SK-N-DZ (cell line): ENCODE measurements around the gene SINHCAF.
A peak's percentile ranks its signal among the peaks of the same experiment; 100 is the strongest.
"Not testable (repeated sequence)": the region's sequence is repeated elsewhere in the genome, so short reads cannot be mapped to it uniquely, and the experiment has no call there.

Source experiments
- DNase-seq: peaks from one replicate; pipeline ENCODE4 v3.0.0-alpha.2; 2015; ENCODE audit warnings: low spot score

Gene SINHCAF

DNA sequence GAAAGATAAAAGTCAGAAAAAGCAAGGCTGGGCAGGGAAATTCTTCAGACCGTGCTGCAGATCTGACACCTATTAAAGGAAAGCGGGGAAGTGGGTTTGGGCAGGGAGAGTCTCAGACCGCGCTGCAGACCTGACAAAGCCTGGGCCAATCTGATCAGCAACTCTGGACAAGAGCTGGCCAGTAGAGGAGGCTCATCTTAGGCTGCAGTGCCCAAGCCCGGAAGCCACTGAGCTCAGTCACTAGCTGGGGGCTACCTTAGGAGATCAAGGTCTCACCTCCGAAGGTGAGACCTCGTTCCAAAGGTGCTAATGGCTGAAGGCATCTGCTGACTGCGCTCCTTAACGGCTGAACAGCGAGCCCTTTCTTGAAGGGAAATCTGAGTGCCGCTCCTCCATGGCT, 60.2 kb downstream of the SINHCAF start:
- DNase-seq, result no peak

DNA sequence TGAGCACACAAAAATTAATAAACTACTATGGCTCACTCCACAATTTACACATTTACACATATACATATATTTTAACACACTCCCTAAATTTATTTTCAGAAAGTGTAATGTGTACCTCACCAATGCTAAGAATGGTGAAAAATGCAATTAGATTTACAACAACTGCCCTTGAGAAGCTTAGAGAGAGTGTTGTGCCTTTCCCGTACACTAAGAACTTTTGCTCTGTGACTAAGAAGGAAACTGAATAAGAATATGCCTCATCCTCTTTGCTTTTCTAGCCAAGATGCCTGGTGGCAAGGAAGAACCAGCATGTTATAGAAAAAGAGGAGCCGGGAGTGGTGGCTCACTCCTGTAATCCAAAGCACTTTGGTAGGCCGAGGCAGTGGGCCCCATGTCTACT, 62.3 kb downstream of the SINHCAF start:
- no peak for DNase-seq

DNA sequence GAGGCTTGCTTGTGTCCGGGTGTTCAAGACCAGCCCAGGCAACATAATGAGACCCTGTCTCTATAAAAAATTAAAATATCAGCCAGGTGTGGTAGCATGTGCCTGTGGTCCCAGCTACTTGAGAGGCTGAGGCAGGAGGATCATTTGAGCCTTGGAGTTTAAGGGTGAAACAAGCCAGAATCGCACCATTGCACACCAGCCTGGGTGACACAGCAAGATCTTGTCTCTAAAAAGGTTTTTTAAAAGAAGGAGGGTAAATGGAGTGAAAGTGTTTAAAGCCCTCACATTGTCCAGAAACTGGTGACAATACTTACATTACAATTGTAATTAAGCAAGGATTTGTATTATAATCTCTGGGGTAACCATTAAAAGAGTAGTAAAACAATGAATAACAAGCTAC, 64.2 kb downstream of the SINHCAF start:
- DNase-seq, result no peak

DNA sequence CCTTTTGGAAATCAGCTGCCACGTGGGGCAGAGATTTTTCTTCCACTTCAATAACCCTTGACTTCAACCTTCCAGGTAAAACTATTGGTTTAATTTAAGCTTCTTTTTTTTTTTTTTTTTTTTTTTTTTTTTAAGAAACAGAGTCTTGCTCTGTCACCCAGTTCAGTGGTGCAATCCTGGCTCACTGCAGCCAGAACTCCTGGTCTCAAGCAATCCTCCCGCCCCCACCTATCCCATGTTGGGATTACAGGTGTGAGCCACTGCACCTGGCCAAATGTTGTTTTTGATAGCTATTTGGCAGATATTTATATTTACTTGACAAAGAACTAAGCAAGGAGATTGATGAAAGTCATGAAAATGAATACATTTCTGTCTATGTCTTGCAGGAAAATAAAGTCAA, 65.1 kb downstream of the SINHCAF start:
- DNase-seq, result no peak

DNA sequence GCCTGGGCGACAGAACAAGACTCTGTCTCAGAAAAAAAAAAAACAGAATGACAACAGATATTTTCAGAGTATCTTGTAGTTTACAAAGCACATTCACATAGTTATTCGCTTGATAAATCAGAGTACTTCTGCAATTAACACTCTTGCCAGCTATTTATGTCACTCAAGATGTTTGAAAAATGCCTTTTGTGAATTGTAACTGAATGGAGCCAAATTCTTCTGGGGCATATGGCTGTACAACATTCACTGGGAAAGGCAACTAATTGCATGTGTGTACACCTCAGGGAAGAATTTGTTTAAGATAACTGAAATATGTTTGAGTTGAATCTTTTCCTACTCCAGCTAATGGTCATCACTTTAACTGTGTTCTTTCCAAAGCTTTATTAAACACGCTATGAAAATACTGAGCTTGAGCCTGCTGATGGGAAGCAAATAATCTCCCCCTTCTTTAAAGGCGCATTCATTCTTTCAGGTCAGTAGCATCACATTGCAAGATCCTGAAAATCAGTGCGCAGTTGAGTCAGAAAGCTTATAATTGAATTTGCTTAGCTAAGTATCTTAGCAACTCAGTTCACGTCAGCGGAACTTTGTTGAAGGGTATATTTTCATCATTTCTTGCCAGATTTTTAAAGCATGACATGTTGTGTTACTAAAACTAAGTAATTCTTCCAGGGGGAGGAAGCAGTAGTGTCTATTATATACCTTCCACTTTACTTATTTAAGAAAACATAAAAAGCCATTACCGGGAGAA, 66.6 kb downstream of the SINHCAF start:
- DNase-seq, result no peak

DNA sequence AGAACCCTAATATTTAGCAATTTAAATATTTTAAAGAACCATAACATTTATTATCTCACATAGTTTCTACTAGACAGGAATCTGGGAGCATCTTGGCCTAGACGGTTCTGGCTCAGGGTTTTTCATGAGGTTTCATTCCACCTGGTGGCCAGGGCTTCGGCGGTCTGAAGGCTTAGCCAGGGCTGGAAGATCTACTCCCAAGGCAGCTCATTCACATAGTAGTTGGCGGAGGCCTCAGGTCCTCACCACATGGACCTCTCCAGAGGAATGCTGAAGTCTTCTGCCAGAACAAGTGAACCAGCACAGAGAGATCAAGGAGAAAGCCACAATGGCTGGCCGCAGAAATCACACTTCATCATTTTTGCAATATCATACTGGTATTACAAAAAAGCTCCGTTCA, 68.2 kb downstream of the SINHCAF start:
- no peak for DNase-seq

DNA sequence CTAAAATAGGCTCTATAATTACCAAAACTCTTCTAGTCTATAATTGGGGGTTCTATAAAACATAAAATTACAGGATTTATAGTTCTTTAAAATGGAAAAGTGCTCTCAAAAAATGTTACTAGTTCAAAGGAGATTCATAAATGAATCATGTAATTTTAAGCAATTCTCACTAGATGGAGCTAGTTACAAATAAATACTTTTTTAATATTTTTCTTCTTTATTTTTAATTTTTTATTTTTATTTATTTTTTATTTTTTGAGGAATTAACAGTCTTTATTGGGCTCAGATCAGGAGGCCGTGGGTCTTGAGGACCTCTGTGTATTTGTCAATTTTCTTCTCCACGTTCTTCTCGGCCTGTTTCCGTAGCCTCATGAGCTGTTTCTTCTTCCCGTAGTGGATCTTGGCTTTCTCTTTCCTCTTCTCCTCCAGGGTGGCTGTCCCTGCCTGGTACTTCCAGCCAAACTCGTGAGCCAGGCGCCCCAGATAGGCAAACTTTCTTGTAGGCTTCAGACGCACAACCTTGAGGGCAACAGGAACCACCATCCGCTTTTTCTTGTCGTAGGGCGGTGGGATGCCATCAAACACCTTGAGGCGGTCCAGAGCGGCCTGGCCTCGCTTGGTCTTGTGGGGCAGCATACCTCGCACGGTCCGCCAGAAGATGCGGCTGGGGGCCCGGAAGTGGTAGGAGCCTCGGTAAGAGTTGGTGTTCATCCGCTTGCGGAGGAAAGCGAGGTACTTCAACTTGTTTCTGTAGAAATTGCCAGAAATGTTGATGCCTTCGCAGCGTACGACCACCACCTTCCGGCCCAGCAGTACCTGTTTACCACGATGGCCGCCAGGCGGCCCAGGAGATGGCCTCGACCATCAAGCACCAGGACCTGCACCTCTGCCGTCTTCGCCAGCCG, 74.0 kb downstream of the SINHCAF start:
- not testable (repeated sequence) for DNase-seq

DNA sequence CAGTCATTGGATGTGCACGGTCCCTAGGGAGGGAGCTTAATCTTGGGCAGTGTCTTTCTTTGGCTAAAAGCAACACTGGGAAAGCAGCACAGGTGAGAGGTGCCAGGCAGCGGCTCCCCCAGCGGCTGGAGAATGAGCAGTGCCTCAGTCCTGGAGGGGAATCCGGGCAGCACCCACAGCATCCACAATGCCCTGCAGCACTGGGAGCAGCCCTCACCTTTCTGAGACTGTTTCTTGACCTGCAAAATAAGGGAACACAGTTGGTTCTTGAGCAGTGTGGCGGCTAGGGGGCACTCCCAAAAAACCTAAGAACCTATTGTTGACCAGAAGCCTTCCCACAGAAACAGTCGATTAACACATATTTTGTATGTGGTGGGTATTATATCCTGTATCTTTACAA, 75.8 kb downstream of the SINHCAF start:
- no peak for DNase-seq

DNA sequence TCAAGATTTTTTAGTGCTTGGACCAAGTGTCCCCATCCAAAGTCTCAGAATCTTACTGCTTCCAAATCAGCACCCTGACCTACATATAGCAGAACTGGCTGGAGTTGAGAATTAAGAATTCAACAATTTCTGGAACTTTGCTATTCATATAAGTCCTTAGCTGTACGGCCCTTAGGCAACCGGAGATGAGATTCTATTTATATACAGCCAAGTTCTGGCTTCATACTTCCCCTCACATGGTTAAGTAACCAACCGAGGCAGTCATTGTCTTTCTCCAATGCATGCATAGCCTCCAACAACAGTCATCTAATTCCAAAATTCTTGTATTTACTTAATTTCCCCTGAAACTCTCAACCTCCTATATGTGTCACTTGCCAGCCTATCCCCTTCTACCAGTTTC, 76.6 kb downstream of the SINHCAF start:
- DNase-seq, result no peak

DNA sequence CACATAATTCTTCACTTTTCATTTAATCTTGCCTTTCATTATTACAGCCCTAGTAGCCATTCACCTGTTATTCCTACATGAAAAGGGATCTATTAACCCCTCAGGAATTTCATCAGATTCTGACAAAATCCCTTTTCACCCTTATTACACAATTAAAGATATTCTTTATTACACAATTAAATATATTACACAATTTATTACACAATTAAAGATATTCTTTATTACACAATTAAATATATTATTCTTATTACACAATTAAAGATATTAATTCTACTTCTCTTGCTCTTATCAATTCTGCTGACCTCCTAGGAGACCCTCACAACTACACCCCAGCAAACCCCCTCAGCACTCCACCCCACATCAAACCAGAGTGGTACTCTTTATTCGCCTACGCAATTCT, 77.1 kb downstream of the SINHCAF start:
- DNase-seq, result no peak

DNA sequence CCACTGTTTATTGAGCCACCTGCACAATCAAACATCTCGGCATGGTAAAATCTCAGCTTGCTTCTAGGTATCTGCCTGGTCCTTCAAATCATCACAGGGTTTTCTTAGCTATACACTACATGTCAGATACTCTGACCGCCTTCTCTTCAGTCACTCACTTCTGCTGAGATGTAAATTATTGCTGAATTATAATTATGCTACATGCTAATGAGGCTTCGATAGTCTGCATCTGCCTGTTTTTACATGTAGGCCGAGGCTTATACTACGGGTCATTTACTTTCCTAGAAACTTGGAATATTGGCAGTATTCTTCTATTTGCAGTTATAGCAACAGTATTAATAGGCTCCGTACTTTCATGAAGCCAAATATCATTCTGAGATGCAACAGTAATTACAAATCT, 77.6 kb downstream of the SINHCAF start:
- DNase-seq, result no peak

DNA sequence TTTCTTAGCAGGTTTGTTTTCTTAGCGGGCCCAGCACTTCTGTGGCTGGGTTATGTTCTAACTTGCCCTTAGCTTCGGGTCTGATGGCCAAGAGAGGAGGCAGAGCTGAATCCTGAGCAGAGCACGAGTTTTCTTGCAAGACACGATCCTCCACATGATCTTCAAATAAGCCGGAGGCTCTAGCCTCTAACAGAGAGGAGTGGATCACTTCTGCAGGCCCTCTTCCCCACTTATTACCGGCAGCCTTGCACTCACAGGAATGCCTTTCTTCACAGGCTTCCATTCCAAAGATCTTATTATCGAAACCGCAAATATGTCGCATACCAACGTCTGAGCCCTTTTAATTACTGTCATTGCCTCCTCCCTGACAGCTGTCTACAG, 79.5 kb downstream of the SINHCAF start:
- no peak for DNase-seq

DNA sequence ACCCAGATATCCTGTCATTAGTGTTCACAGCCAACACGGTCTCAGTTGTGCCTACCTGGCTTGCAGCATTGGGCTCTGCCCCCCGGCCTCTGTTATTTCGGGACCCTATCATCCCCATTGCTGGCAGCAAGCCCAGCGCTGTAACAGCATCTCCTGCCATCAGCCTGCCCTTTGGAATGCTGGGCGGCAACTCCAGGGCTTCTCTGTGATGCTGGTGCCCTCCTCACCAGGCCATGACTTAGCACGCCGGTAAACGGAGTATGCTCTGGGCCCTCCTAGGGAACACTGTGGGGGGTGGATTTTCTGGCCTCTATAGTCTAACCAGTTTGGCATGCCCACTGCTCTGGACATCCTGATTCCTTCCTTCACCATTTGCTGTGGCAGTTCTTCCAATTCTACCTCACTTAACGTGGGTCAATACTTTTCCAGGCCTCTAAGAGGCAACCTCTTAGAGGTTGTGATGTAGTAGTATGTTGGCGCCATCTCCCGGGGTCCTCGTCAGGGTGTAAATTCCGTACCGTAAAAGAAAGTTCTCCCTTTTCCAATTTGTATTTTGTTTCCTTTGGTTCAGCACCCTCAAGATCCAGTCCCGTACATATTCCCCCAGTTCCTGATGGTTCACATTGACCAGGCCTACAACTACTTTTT, 80.0 kb downstream of the SINHCAF start:
- DNase-seq, result peak; percentile 55

DNA sequence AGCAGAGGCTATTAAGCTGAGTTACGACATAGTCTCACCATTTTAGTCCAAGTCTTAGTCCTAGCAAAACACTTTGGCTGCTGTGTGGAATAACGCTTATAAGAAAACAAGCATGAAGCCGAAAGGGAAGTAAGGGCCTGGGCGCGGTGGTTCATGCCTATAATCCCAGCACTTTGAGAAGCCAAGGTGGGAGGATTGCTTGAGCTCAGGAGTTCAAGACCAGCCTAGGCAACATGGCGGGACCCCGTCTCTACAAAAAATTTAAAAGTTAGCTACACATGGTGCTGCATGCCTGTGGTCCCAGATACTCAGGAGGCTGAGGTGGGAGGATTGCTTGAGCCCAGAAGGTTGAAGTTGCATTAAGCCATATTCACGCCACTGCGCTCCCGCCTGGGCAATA, 83.5 kb downstream of the SINHCAF start:
- DNase-seq, result peak; percentile 8

DNA sequence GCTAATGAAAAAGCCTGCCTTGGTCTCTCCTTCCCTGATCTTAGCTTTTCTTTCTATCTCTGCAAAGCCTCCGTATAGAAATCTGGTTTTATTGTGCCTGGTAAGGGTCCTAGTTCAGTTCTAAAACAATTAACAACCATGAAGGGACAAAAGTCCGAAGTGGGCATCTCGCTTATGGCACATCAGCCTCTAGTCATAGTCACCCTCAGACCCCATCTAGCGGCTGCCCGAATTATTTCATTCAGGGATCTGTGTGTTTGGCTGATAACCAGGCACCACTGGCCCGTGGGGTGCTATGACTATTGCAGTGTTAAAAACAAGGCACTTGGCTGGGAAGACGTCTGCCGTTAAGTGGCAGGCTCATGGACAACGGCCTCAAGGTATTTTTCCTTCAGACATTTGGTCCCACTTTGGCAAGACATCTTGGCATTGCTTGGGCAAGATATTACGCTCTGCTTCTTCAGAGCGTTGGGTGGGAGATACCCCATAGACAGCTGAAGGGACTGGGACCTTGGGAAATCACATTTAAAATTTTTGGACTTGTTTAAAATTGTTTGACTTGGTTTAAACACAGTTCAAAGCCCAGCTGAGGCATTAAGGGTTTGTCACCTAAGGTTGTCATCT, 87.1 kb downstream of the SINHCAF start:
- peak; percentile 78 for DNase-seq

DNA sequence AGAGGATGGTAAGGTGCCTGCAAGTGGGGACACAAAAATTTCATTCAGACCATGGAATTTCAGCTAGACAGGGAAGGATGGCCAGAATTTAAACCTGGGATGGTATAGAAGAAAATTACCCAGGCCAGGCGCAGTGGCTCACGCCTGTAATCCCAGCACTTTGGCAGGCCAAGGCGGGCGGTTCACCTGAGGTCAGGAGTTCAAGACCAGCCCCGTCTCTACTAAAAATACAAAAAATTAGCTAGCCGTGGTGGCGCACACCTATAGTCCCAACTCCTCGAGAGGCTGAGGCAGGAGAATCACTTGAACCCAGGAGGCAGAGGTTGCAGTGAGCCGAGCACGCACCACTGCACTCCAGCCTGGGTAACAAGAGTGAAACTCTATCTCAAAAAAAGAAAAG, 87.6 kb downstream of the SINHCAF start:
- not testable (repeated sequence) for DNase-seq

DNA sequence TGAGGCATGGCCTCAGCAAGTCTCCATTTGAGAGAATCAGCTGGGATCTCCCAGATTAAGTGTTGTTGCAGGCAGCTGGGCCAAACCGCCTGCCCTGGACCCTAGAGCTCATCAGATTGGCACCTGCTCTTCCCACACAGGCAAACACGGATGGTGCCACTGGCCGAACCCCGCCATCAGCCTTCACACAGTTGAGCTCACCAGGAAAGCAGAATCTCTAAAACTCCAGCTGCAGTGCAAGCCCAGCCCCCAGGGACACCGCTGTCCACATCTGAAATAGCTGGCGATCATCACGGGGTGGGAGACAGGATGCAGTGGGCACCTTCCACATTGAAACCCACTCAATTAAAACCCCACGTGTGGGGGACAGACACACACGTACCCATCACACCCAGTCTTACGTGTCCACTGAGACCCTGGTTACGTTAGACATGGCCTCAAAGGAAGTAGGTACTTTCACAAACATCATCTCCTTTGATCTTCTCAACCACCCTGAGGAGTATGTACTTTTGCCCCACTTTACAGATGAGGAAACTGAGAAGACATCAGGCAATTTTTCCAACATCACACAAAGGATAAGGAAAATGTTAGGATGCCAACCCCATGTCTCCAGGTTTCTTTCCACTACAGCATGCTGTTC, 88.8 kb downstream of the SINHCAF start:
- DNase-seq, result no peak

DNA sequence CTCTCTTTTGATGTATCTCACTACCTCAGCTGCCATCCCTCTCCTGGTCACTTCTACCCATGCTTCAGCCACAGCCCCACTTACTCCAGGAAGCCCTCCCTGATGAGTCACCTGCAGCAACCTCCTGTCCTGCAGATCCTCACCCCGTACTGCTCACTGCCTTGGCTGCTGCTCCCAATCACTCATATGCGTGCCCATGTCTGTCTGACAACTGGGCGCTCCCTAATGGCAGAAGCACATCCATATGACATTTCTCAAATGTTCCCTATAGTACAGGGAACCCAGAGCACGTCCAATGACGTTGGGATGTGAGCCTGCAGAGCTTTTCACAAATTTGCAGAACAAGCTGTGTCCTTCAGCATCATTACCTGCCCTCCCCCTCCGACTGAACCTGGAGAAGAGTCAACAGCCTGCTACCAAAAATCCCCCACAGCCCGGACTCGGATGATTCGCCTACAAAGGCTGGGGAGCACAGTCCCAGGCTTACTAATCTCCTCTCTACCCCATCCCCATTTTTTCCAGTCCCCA, 90.0 kb downstream of the SINHCAF start:
- no peak for DNase-seq

DNA sequence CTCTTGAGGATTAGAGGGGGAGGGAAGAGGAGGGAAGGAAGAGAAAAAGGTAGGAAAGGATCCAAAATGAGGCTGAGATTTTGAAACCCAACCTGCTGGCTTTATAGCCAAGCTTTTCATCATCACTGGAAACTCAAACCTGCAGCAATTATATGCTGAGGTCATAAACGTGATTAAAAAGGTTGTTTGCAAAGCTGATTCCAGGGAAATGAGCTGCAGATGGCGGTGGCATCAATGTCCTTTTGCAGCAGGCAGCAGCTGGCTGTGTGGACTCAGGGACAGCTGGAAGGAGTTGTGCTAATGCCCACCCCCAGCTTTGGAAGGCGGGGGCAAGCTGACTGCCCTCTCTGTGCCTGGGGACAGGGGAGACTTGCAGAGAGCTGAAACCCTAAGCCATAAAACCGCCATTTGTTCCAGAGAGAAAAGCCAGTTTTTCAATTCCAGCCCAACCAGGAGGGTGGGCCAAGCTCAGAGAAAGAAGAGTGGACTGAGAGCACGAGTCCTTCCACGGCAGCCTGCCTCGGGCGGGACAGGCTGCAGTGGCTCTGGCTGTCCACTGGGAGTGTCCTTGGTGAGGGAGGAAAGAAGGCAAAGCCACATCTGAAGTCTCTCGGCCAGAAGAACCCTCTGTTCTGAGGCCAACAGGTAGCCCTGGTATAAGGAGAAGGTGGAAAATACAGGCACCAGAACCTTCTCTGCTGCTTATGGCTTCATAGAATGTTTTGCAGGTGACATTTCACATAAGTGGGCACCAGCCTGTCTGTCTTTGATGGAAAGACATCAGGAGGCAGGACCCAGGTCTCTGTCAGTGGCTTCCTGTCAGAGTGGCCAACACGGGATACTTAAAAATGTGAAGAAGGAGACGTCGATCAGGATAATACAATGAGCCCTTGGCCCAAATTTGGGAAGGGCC, 90.7 kb downstream of the SINHCAF start:
- peak; percentile 84 for DNase-seq
